Chondrocyte (in vitro differentiated cells): ENCODE data around the gene KCNH5. TPM values are rescaled to one million over a fixed set of nuclear protein-coding genes. Genes with fewer than 3 reads are reported as not detected.
"Not testable (repeated sequence)": the region's sequence is repeated elsewhere in the genome, so short reads cannot be mapped to it uniquely, and the experiment has no call there.

Source experiments
- DNase-seq: peaks from one replicate; pipeline ENCODE4 v3.0.0; 2021; ENCODE audit warnings: mixed read lengths, low spot score
- H3K27ac Mint-ChIP-seq: one replicate; pipeline ENCODE4 v1.8.0; 2021; ENCODE audit warnings: mild to moderate bottlenecking, moderate library complexity, mixed read lengths; ENCODE audit not compliant: unreplicated experiment
- H3K27me3 Mint-ChIP-seq: 2 replicates; pipeline ENCODE4 v1.8.0; 2021; ENCODE audit warnings: low read depth, mixed read lengths
- H3K36me3 Mint-ChIP-seq: 2 replicates; pipeline ENCODE4 v1.8.0; 2021; ENCODE audit warnings: low read depth, mixed read lengths
- H3K4me1 Mint-ChIP-seq: 2 replicates; pipeline ENCODE4 v1.8.0; 2021; ENCODE audit warnings: low read depth, mild to moderate bottlenecking, mixed read lengths
- H3K4me3 Mint-ChIP-seq: one replicate; pipeline ENCODE4 v1.8.0; 2021; ENCODE audit warnings: mild to moderate bottlenecking, moderate library complexity, mixed read lengths; ENCODE audit not compliant: unreplicated experiment
- H3K9me3 Mint-ChIP-seq: 2 replicates; pipeline ENCODE4 v1.8.0; 2021; ENCODE audit warnings: low read depth, mixed read lengths
- CTCF ChIP-seq: fragments of 200-600 bp; sonication (generic); IDR thresholded peaks from 2 replicates; pipeline ENCODE4 v1.5.0; 2021; ENCODE audit warnings: antibody characterized with exemption, mild to moderate bottlenecking, moderate library complexity
- total RNA-seq: library from RNA; stranded (reverse); gene quantifications from 3 replicates; pipeline ENCODE4 v1.2.1, GENCODE V29; 2021

The KCNH5 gene
- total RNA-seq, 1 donor from 2014 or later, result not detected

GRCh38 chr14:62864588-62864987 lies 180.7 kb downstream of the KCNH5 start:
- Mint-ChIP-seq H3K27me3 (no peaks in the 10 kb centered on the region), H3K4me3 (no peak overlapping the region), H3K9me3 (peaks cover 4% of the 10 kb centered on the region), H3K36me3 (no peaks in the 10 kb centered on the region), H3K27ac (no peak overlapping the region), H3K4me1 (no peaks in the 10 kb centered on the region)
- TF ChIP-seq CTCF, result no peak
- DNase-seq, result no peak

GRCh38 chr14:62858011-62858410 lies 187.2 kb downstream of the KCNH5 start:
- not testable (repeated sequence) for H3K9me3 Mint-ChIP-seq, H3K27me3 Mint-ChIP-seq, H3K36me3 Mint-ChIP-seq, H3K4me1 Mint-ChIP-seq, DNase-seq, H3K4me3 Mint-ChIP-seq, H3K27ac Mint-ChIP-seq

- Mint-ChIP-seq H3K27ac (no peak overlapping the region), H3K36me3 (no peaks in the 10 kb centered on the region), H3K4me3 (no peak overlapping the region), H3K27me3 (peaks cover 6% of the 10 kb centered on the region), H3K4me1 (no peaks in the 10 kb centered on the region), H3K9me3 (peaks cover 2% of the 10 kb centered on the region)
- no peak for TF ChIP-seq CTCF
- no peak for DNase-seq
These were observed 190.3 kb downstream of the KCNH5 start for GRCh38 chr14:62854951-62855350.

- no peak for DNase-seq
- H3K27me3 Mint-ChIP-seq, result peaks cover 14% of the 10 kb centered on the region
- no peaks in the 10 kb centered on the region for H3K36me3 Mint-ChIP-seq
- H3K9me3 Mint-ChIP-seq, result no peaks in the 10 kb centered on the region
- no peak for TF ChIP-seq CTCF
- H3K27ac Mint-ChIP-seq, result no peak overlapping the region
- no peak overlapping the region for H3K4me3 Mint-ChIP-seq
- H3K4me1 Mint-ChIP-seq, result no peaks in the 10 kb centered on the region
These were observed 198.1 kb downstream of the KCNH5 start for GRCh38 chr14:62847168-62847567.

GRCh38 chr14:62844546-62844945 lies 200.7 kb downstream of the KCNH5 start:
- DNase-seq, result no peak
- no peaks in the 10 kb centered on the region for H3K36me3 Mint-ChIP-seq
- H3K27me3 Mint-ChIP-seq, result peaks cover 10% of the 10 kb centered on the region
- no peak overlapping the region for H3K4me3 Mint-ChIP-seq
- no peak for TF ChIP-seq CTCF
- H3K9me3 Mint-ChIP-seq, result no peaks in the 10 kb centered on the region
- no peaks in the 10 kb centered on the region for H3K4me1 Mint-ChIP-seq
- H3K27ac Mint-ChIP-seq, result no peak overlapping the region

GRCh38 chr14:62824086-62824485 lies 221.2 kb downstream of the KCNH5 start:
- Mint-ChIP-seq H3K27ac (no peak overlapping the region), H3K4me3 (no peak overlapping the region), H3K9me3 (peaks cover 7% of the 10 kb centered on the region), H3K4me1 (no peaks in the 10 kb centered on the region), H3K36me3 (no peaks in the 10 kb centered on the region), H3K27me3 (peaks cover 3% of the 10 kb centered on the region)
- no peak for TF ChIP-seq CTCF
- DNase-seq, result no peak
